HEK293T (cell line): ENCODE measurements around the gene CLRN1.

ENCODE experiments used
- ARNT ChIP-seq: fragments of 450-650 bp; IDR thresholded peaks from 2 replicates; pipeline ENCODE4 v1.6.1; 2017; ENCODE audit warnings: mild to moderate bottlenecking
- BHLHE40 ChIP-seq: fragments of 450-650 bp; IDR thresholded peaks from 2 replicates; pipeline ENCODE4 v1.6.1; 2016; ENCODE audit warnings: mild to moderate bottlenecking, moderate library complexity, borderline replicate concordance
- L3MBTL2 ChIP-seq: fragments of 450-650 bp; conservative IDR thresholded peaks from 2 replicates; pipeline ENCODE4 v1.6.1; 2016; ENCODE audit warnings: mild to moderate bottlenecking
- NFRKB ChIP-seq: fragments of 450-650 bp; IDR thresholded peaks from 2 replicates; pipeline ENCODE4 v1.6.1; 2016; ENCODE audit warnings: mild to moderate bottlenecking, moderate library complexity
- SP1 ChIP-seq: fragments of 450-650 bp; IDR thresholded peaks from 2 replicates; pipeline ENCODE4 v1.6.1; 2017
- TARDBP ChIP-seq: fragments of 450-650 bp; IDR thresholded peaks from 2 replicates; pipeline ENCODE4 v1.6.1; 2016

DNA sequence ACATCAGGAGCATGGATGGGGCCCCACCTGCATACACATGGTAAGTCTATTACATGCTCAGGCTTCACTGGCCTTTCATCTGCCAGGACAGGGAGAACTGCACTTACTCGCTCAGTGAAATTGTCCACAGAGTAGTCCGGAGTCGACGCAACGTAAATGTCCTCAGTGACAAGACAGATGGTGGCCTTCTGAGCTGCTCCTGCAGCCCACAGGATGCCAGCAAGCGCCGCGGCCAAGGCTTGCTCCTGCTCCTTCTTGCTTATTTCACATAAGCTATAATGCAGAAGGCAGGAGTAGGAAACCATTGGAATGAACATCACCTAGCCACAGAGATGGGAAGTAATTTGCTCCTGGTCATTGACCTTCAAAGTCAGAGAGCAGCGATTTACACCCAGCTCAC lies 81.7 kb downstream of the CLRN1 start:
- TF ChIP-seq NFRKB: no peak
- TF ChIP-seq ARNT: no peak
- no peak for TF ChIP-seq BHLHE40
- TF ChIP-seq SP1: no peak
- TF ChIP-seq L3MBTL2: no peak
- TF ChIP-seq TARDBP: no peak
